GM21360 (cell line): ENCODE results near the gene SRRM2.

Experiments
- ATAC-seq: cut with Tn5 transposase; IDR thresholded peaks from one replicate; pipeline ENCODE4 v1.9.1; 2021; ENCODE audit warnings: mild to moderate bottlenecking, moderate library complexity; ENCODE audit not compliant: unreplicated experiment

Gene SRRM2

DNA sequence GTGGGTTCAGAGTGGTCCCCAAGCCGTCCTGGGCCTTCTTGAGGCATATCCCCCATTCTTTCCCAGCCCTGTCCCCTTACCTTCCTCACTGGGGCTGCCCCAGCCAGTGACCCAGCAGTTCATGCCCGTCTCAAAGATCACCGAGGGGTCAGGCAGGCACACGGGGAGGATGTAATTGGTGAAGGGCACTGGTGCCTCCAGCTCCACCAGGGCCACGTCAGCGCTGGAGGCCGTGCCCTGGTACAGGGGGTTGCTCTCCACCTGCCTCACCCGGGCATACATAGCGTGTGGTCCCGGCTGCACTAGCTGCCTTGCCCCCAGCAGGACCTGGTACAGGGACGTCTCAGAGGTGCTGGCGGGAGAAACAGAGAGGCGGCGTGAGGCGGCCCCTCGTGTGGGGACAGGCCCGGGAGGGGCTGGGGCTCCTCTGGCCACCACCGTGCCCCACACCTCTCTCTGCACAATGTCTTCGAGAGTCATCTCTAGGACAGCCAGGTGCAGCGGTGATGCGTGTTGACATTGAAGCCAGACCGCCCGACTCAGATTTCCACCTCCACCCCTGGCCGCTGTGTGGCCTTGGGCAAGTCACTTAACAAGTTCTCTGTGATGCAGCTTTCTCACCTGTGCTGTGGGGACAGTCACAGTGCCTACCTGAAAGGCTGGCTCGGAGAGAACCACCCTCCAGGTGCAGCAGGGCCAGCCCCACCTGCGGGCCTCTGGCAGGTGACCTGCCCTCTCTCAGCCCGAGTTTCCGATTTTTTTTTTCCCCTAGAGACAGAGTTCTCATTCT lies 38.3 kb upstream of the SRRM2 start:
- no peak for ATAC-seq

DNA sequence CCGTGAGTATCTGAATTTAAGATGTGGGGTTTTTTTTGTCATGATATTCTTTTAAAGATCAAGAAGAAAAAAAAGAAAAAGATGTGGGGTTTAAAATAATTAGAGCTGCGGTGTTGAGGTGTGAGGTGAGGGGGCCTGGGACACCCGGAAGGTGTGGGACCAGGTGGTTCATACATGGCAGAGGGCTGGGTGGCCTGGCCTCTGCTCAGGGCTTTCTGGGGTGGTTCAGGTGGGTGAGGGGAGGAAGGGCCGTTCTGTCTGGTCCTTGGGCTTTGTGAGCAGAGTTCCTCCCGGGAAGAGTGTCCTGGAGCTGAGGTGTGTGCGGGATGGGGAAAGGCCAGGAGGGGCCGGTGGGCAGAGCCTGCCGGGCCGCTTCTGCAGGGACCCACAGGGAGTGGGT lies 37.4 kb upstream of the SRRM2 start:
- ATAC-seq, result no peak

- ATAC-seq, result no peak
Measured at GRCh38 chr16:2715519-2715918, 36.9 kb upstream of the SRRM2 start.

- ATAC-seq, result no peak
Measured at GRCh38 chr16:2715966-2716885, 36.2 kb upstream of the SRRM2 start.

- no peak for ATAC-seq
Measured at GRCh38 chr16:2716948-2717347, 35.5 kb upstream of the SRRM2 start.

DNA sequence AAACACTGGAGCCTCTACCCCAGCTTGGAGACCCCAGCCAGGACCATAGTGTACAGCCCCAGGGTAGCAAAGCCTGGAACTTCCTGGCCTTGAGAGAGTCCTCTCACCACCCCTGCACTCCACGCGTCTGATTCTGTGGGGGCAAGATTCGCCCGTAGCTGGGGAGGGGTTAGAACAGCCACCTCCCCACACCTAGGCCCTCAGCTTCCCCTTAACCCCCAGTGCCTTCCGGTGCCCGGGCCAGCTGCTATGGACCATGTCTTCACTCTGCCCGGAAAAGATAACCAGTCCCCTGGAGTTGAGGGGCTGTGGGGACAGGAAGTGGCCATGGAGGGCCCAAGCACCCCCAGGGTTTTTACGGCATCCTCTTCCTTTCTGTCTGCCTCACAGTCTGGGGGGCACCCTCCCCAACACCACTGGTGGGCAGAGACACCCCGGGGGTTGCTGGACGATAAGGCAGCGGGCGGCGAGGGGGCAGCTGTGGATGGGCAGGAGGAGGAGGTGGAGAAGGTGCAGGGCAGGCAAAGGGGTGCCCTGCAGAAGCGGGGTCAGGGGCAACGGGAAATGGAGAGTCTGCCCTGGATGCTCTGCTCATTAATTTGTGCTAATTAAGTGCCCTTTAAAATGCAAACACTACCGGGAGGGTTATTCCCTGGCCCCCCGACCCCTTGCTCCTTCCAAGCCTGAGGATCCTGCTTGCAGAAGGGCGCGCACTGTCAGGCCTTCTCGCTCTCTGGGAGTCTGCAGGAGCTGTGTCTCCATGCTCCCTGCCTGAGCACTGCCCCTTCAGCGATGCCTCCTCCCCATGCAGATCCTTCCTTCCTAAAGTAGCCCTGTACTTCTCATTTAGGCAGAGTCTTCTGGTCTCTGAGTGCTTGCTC lies 34.8 kb upstream of the SRRM2 start:
- no peak for ATAC-seq

- no peak for ATAC-seq
Measured at GRCh38 chr16:2719328-2720063, 32.9 kb upstream of the SRRM2 start.

- ATAC-seq, result no peak
Measured at GRCh38 chr16:2720064-2720457, 32.4 kb upstream of the SRRM2 start, which contains the start of gene PRSS27. PRSS27 (minus strand) TSS chr16:2720224; CDS start chr16:2720160, 64 bp downstream.

DNA sequence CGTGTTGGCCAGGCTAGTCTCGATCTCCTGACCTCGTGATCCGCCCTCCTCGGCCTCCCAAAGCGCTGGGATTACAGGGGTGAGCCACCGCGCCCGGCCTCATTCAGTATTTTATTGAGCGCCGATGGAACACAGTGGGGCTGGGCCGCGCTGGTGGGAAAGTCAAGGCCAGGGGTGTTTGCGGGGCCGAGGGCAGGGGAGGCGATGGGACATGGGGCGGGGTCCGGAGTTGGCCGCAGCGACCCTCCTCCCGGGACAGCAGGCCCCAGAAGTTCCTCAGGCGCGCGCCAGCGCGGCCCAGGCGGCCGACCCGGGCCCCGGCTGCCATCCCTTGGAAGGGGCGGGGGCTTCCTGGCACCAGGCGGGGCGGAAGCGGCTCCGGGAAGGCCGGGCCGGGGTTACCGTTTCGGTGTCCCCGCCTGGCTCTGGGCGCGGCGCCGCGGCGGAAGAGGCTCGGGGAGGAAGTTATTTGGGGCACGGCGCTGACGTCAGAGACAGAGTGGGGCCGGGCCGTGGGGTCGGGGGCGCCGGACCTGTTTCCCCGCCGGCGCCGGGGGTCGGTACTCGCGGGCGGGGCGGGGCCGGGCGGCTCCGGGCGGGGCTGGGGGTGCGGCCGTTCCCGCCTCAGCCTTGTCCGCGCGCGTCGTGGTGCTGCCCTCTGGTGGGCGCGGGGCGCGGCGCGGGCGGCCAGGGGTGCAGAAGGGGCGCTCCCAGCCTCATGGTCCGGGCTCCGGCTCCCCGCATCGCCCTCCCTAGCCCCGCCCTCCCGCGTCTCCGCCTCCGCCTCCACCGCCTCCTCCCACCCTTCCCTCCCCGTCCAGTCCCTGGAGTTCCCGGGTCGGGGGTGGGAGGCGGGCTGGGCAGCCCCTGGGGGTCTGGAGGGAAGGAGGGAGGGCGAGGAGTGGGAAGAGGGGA lies 31.5 kb upstream of the SRRM2 start:
- peak; percentile 71 for ATAC-seq

GRCh38 chr16:2721634-2722173 lies 30.7 kb upstream of the SRRM2 start:
- ATAC-seq, result peak; percentile 1

DNA sequence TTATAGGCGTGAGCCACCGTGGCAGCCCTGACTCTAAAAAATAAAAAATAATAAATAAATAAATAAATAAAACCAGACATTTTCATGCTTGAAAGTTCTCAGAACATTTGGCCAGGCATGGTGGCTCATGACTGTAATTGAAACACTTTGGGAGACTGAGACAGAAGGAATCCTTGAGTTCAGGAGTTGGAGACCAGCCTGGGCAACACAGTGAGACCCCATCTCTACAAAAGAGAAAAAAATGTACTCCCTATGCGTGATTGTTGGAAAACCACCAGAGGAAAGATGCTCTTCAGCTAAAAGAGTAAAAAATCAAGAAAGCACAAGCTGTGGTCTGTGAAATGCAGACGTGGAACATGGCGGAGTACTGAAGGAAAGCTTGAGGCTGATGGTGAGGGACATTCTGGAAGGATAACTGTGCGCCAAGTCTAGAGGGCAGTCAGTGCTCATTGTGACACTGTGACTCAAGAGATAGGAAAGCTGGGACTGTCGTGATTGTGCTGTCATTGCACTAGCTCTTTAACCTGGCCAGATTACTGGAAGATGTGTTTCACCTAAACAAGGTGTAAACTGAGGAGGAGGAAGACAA lies 28.3 kb upstream of the SRRM2 start:
- no peak for ATAC-seq

DNA sequence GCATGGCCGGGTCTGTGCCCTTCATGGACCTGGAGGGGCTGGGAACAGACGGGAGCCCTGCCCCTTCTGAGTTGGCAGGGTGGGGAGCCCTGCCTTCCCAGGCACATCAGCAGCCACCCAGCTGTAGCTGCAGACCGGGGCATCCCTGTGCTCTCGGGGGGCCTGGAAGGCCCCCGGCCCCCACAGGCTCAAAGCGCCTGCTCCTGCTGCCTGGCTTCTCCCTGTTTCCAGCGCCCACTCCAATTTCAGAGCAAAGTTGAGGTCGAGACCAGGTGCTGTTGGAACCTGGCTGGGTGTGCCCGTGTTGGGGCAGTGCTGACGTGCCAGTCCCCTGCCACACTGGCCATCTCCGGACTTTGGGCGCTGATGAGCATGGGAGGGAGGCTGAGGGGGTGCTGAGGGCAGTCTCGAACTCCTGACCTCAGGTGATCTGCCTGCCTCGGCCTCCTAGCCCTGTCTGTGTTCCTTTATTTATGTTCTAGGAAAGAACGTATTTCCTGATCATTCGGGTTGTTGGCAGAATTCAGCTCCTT lies 27.6 kb upstream of the SRRM2 start:
- ATAC-seq, result no peak

- ATAC-seq, result no peak
Measured at GRCh38 chr16:2726923-2727322, 25.5 kb upstream of the SRRM2 start.

- ATAC-seq, result no peak
Measured at GRCh38 chr16:2728034-2728433, 24.4 kb upstream of the SRRM2 start.

GRCh38 chr16:2734844-2735515 lies 17.5 kb upstream of the SRRM2 start:
- no peak for ATAC-seq

- no peak for ATAC-seq
Measured at GRCh38 chr16:2736476-2737237, 15.8 kb upstream of the SRRM2 start.

- no peak for ATAC-seq
Measured at GRCh38 chr16:2737238-2737605, 15.2 kb upstream of the SRRM2 start.
